GM23338 (cell line): ENCODE data around the gene NKX6-1. TPM values are rescaled to one million over a fixed set of nuclear protein-coding genes. Genes with fewer than 3 reads are reported as not detected.

Source experiments
- ATAC-seq: fragments of 200-7000 bp; cut with Tn5 transposase; 3 replicates; pipeline ENCODE4 v1.9.1; 2020
- DNase-seq: peaks from one replicate; pipeline ENCODE4 v3.0.0-alpha.2; 2015; ENCODE audit warnings: low spot score
- H2AFZ ChIP-seq: fragments of 200-600 bp; sonication (generic); 2 replicates; pipeline ENCODE4 v1.8.0; 2016; ENCODE audit warnings: antibody characterized with exemption, mild to moderate bottlenecking, moderate library complexity
- H3F3A ChIP-seq: fragments of 200-600 bp; sonication (generic); replicated peaks from 2 replicates; pipeline ENCODE4 v1.8.0; 2017; ENCODE audit warnings: antibody characterized with exemption, mixed run types, low read depth
- H3K27ac ChIP-seq: fragments of 200-600 bp; sonication (generic); 2 replicates; pipeline ENCODE4 v1.6.1; 2016; ENCODE audit warnings: low read depth
- H3K27me3 ChIP-seq: fragments of 200-600 bp; sonication (generic); 2 replicates; pipeline ENCODE4 v1.8.0; 2016; ENCODE audit warnings: mild to moderate bottlenecking, mixed run types, moderate library complexity; ENCODE audit not compliant: insufficient read depth
- H3K36me3 ChIP-seq: fragments of 200-600 bp; sonication (generic); 2 replicates; pipeline ENCODE4 v1.8.0; 2016; ENCODE audit warnings: mild to moderate bottlenecking; ENCODE audit not compliant: insufficient read depth
- H3K4me1 ChIP-seq: fragments of 200-600 bp; sonication (generic); 2 replicates; pipeline ENCODE4 v1.8.0; 2016; ENCODE audit warnings: mild to moderate bottlenecking, moderate library complexity; ENCODE audit not compliant: insufficient read depth
- H3K4me2 ChIP-seq: fragments of 200-600 bp; sonication (generic); 2 replicates; pipeline ENCODE4 v1.7.1; 2017; ENCODE audit warnings: mixed run types
- H3K4me3 ChIP-seq: fragments of 200-600 bp; sonication (generic); 2 replicates; pipeline ENCODE4 v1.6.1; 2016; ENCODE audit warnings: mixed run types
- H3K79me2 ChIP-seq: fragments of 200-600 bp; sonication (generic); replicated peaks from 2 replicates; pipeline ENCODE4 v1.8.0; 2017; ENCODE audit warnings: mild to moderate bottlenecking; ENCODE audit not compliant: insufficient read depth
- H3K9me2 ChIP-seq: fragments of 200-600 bp; sonication (generic); 2 replicates; pipeline ENCODE4 v1.8.0; 2017; ENCODE audit not compliant: insufficient read depth
- H4K20me1 ChIP-seq: fragments of 200-600 bp; sonication (generic); replicated peaks from 2 replicates; pipeline ENCODE4 v1.8.0; 2017; ENCODE audit warnings: mild to moderate bottlenecking; ENCODE audit not compliant: insufficient read depth
- H3K27ac Mint-ChIP-seq: 2 replicates; pipeline ENCODE4 v1.8.0; 2020; ENCODE audit warnings: inconsistent platforms, mild to moderate bottlenecking, moderate library complexity, mixed read lengths
- H3K27me3 Mint-ChIP-seq: 3 replicates; pipeline ENCODE4 v1.8.0; 2022; ENCODE audit warnings: low read depth, mild to moderate bottlenecking, moderate library complexity, mixed read lengths, inconsistent platforms; ENCODE audit not compliant: insufficient read depth, poor library complexity
- H3K36me3 Mint-ChIP-seq: 3 replicates; pipeline ENCODE4 v1.8.0; 2021; ENCODE audit warnings: low read depth, mild to moderate bottlenecking, inconsistent platforms, moderate library complexity, mixed read lengths
- H3K4me1 Mint-ChIP-seq: 3 replicates; pipeline ENCODE4 v1.8.0; 2020; ENCODE audit warnings: mild to moderate bottlenecking, inconsistent platforms, mixed read lengths
- H3K4me3 Mint-ChIP-seq: 3 replicates; pipeline ENCODE4 v1.8.0; 2021; ENCODE audit warnings: moderate library complexity, mild to moderate bottlenecking, inconsistent platforms, mixed read lengths
- H3K9me3 Mint-ChIP-seq: 3 replicates; pipeline ENCODE4 v1.8.0; 2020; ENCODE audit warnings: moderate library complexity, mild to moderate bottlenecking, inconsistent platforms, mixed read lengths
- CREB1 ChIP-seq: fragments of 250-450 bp; sonication (Bioruptor Pico); IDR thresholded peaks from 2 replicates; pipeline ENCODE4 v1.5.0; 2020; ENCODE audit warnings: low read depth, mild to moderate bottlenecking, moderate library complexity
- EZH2 ChIP-seq: fragments of 200-600 bp; sonication (generic); IDR thresholded peaks from one replicate; pipeline ENCODE4 v1.8.0; 2017; ENCODE audit warnings: antibody characterized with exemption, mild to moderate bottlenecking, low read depth; ENCODE audit not compliant: unreplicated experiment
- JUNB ChIP-seq: IDR thresholded peaks from one replicate; pipeline ENCODE4 v1.6.1; 2016; ENCODE audit warnings: antibody characterized with exemption; ENCODE audit not compliant: unreplicated experiment
- NANOG ChIP-seq: IDR thresholded peaks from 2 replicates; pipeline ENCODE4 v1.6.1; 2016; ENCODE audit warnings: antibody characterized with exemption, borderline replicate concordance
- POLR2AphosphoS5 ChIP-seq: IDR thresholded peaks from 2 replicates; pipeline ENCODE4 v1.6.1; 2016; ENCODE audit warnings: antibody characterized with exemption, low read depth
- polyA plus RNA-seq: library from polyadenylated mRNA; unstranded; fragments of >200 nt; fragmentation: Nextera tagmentation; extraction: Ambion mirVana; gene quantifications from 2 replicates; pipeline ENCODE4 v1.2.1, GENCODE V29; 2016
- total RNA-seq: library from RNA; depleted of rRNA; stranded (reverse); fragments of >200 nt; shearing (Covaris generic); gene quantifications from 2 replicates; pipeline ENCODE4 v1.2.3, GENCODE V29; 2014
- TF ChIP-seq, protein P1 (sequence below): IDR thresholded peaks from one replicate; pipeline ENCODE4 v1.6.1; 2018; ENCODE audit warnings: antibody characterized with exemption; ENCODE audit not compliant: unreplicated experiment
- TF ChIP-seq, protein P2 (sequence below), 2 experiments: fragments of 200-600 bp in 1 of 2; sonication (generic) in 1 of 2; conservative IDR thresholded peaks; 2 replicates each; pipeline versions ENCODE4 v1.5.1 to v1.6.1; 2016 to 2017; ENCODE audit warnings: antibody characterized with exemption in 2 of 2, low read depth in 2 of 2, mild to moderate bottlenecking in 2 of 2, moderate library complexity in 1 of 2
- TF ChIP-seq, protein P3 (sequence below): fragments of 250-450 bp; sonication (Bioruptor Pico); IDR thresholded peaks from 2 replicates; pipeline ENCODE4 v1.5.0; 2020; ENCODE audit warnings: mild to moderate bottlenecking, moderate library complexity

The NKX6-1 gene
- total and polyA plus RNA-seq, 2 experiments from 2014 or later = 0.07 TPM; not detected in 1

DNA sequence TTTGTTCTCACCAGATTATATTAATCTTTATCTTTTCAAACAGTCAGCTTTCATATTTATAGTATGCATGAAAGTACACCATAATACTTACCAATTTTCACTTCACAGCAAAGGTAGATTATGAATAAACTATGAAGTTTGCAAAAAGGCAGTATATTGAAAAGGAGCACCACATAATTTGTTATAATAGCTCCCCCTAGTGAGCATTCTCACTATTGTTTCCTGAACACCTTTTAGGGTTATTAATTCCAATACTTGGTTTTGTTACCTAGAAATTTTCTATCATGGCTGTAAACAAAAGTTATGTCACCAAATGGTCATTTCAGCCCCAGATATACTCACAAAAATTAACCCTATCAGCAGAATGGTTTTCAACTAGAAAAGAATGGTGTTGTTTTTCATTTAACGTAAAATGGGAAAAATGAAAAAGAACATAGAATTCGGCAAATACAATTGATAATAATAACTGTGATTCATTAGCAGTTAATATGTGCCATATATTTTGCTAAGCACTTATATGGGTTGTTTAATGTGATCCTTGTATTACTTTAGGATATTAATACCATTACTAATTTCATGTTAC lies 30.2 kb upstream of the NKX6-1 start:
- ATAC-seq = no peak
- no peak overlapping the region for H2AFZ ChIP-seq
- H3K4me1 ChIP-seq = no peaks in the 10 kb centered on the region
- H3K4me2 ChIP-seq = no peak overlapping the region
- H3K36me3 ChIP-seq = no peaks in the 10 kb centered on the region
- TF ChIP-seq, protein P1, sequence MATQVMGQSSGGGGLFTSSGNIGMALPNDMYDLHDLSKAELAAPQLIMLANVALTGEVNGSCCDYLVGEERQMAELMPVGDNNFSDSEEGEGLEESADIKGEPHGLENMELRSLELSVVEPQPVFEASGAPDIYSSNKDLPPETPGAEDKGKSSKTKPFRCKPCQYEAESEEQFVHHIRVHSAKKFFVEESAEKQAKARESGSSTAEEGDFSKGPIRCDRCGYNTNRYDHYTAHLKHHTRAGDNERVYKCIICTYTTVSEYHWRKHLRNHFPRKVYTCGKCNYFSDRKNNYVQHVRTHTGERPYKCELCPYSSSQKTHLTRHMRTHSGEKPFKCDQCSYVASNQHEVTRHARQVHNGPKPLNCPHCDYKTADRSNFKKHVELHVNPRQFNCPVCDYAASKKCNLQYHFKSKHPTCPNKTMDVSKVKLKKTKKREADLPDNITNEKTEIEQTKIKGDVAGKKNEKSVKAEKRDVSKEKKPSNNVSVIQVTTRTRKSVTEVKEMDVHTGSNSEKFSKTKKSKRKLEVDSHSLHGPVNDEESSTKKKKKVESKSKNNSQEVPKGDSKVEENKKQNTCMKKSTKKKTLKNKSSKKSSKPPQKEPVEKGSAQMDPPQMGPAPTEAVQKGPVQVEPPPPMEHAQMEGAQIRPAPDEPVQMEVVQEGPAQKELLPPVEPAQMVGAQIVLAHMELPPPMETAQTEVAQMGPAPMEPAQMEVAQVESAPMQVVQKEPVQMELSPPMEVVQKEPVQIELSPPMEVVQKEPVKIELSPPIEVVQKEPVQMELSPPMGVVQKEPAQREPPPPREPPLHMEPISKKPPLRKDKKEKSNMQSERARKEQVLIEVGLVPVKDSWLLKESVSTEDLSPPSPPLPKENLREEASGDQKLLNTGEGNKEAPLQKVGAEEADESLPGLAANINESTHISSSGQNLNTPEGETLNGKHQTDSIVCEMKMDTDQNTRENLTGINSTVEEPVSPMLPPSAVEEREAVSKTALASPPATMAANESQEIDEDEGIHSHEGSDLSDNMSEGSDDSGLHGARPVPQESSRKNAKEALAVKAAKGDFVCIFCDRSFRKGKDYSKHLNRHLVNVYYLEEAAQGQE = no peak
- TF ChIP-seq EZH2 (no peak), POLR2AphosphoS5 (no peak), JUNB (no peak), CREB1 (no peak), NANOG (no peak)
- TF ChIP-seq, protein P2, sequence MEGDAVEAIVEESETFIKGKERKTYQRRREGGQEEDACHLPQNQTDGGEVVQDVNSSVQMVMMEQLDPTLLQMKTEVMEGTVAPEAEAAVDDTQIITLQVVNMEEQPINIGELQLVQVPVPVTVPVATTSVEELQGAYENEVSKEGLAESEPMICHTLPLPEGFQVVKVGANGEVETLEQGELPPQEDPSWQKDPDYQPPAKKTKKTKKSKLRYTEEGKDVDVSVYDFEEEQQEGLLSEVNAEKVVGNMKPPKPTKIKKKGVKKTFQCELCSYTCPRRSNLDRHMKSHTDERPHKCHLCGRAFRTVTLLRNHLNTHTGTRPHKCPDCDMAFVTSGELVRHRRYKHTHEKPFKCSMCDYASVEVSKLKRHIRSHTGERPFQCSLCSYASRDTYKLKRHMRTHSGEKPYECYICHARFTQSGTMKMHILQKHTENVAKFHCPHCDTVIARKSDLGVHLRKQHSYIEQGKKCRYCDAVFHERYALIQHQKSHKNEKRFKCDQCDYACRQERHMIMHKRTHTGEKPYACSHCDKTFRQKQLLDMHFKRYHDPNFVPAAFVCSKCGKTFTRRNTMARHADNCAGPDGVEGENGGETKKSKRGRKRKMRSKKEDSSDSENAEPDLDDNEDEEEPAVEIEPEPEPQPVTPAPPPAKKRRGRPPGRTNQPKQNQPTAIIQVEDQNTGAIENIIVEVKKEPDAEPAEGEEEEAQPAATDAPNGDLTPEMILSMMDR (conservative IDR thresholded peaks at IDR 0.05; ENCODE audit: low read depth in 2 of 2) = peak in 1 of 2 experiments; percentile 98; a peak in 3 of 4 replicates
- TF ChIP-seq, protein P3, sequence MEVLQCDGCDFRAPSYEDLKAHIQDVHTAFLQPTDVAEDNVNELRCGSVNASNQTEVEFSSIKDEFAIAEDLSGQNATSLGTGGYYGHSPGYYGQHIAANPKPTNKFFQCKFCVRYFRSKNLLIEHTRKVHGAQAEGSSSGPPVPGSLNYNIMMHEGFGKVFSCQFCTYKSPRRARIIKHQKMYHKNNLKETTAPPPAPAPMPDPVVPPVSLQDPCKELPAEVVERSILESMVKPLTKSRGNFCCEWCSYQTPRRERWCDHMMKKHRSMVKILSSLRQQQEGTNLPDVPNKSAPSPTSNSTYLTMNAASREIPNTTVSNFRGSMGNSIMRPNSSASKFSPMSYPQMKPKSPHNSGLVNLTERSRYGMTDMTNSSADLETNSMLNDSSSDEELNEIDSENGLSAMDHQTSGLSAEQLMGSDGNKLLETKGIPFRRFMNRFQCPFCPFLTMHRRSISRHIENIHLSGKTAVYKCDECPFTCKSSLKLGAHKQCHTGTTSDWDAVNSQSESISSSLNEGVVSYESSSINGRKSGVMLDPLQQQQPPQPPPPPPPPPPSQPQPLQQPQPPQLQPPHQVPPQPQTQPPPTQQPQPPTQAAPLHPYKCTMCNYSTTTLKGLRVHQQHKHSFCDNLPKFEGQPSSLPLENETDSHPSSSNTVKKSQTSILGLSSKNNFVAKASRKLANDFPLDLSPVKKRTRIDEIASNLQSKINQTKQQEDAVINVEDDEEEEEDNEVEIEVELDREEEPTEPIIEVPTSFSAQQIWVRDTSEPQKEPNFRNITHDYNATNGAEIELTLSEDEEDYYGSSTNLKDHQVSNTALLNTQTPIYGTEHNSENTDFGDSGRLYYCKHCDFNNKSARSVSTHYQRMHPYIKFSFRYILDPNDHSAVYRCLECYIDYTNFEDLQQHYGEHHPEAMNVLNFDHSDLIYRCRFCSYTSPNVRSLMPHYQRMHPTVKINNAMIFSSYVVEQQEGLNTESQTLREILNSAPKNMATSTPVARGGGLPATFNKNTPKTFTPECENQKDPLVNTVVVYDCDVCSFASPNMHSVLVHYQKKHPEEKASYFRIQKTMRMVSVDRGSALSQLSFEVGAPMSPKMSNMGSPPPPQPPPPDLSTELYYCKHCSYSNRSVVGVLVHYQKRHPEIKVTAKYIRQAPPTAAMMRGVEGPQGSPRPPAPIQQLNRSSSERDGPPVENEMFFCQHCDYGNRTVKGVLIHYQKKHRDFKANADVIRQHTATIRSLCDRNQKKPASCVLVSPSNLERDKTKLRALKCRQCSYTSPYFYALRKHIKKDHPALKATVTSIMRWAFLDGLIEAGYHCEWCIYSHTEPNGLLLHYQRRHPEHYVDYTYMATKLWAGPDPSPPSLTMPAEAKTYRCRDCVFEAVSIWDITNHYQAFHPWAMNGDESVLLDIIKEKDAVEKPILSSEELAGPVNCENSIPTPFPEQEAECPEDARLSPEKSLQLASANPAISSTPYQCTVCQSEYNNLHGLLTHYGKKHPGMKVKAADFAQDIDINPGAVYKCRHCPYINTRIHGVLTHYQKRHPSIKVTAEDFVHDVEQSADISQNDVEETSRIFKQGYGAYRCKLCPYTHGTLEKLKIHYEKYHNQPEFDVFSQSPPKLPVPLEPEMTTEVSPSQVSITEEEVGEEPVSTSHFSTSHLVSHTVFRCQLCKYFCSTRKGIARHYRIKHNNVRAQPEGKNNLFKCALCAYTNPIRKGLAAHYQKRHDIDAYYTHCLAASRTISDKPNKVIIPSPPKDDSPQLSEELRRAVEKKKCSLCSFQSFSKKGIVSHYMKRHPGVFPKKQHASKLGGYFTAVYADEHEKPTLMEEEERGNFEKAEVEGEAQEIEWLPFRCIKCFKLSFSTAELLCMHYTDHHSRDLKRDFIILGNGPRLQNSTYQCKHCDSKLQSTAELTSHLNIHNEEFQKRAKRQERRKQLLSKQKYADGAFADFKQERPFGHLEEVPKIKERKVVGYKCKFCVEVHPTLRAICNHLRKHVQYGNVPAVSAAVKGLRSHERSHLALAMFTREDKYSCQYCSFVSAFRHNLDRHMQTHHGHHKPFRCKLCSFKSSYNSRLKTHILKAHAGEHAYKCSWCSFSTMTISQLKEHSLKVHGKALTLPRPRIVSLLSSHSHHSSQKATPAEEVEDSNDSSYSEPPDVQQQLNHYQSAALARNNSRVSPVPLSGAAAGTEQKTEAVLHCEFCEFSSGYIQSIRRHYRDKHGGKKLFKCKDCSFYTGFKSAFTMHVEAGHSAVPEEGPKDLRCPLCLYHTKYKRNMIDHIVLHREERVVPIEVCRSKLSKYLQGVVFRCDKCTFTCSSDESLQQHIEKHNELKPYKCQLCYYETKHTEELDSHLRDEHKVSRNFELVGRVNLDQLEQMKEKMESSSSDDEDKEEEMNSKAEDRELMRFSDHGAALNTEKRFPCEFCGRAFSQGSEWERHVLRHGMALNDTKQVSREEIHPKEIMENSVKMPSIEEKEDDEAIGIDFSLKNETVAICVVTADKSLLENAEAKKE (CRISPR knock-in tag) = no peak
- Mint-ChIP-seq H3K4me3 (no peak overlapping the region), H3K27ac (no peak overlapping the region), H3K36me3 (peaks cover 6% of the 10 kb centered on the region; the same call in 1 of the 3 replicates), H3K9me3 (peaks cover 11% of the 10 kb centered on the region; the same call in 2 of the 3 replicates), H3K4me1 (peaks cover 8% of the 10 kb centered on the region), H3K27me3 (no peaks in the 10 kb centered on the region)
- H3K27me3 ChIP-seq = no peaks in the 10 kb centered on the region
- no peaks in the 10 kb centered on the region for H3K79me2 ChIP-seq
- no peaks in the 10 kb centered on the region for H3K9me2 ChIP-seq
- no peak overlapping the region for H3K4me3 ChIP-seq
- H4K20me1 ChIP-seq = no peaks in the 10 kb centered on the region
- H3K27ac ChIP-seq = no peak overlapping the region
- DNase-seq = peak; percentile 74
- H3F3A ChIP-seq = no peaks in the 10 kb centered on the region
